HFF-Myc (cell line): ENCODE data around the gene CCNY.

Experiments used
- DNase-seq: peaks from one replicate; pipeline ENCODE4 v3.0.0-alpha.2; 2011; ENCODE audit warnings: low read depth; ENCODE audit errors: extremely low read depth
- H3K4me3 ChIP-seq: replicated peaks from 2 replicates; pipeline ENCODE4 v1.5.1; 2011; ENCODE audit warnings: low read depth, mild to moderate bottlenecking, control low read depth, low read length
- TF ChIP-seq, protein P1 (sequence below): IDR thresholded peaks from 2 replicates; pipeline ENCODE4 v1.5.1; 2012; ENCODE audit warnings: mild to moderate bottlenecking, low read depth, low read length, control low read depth; ENCODE audit errors: missing control alignments

CCNY gene

DNA sequence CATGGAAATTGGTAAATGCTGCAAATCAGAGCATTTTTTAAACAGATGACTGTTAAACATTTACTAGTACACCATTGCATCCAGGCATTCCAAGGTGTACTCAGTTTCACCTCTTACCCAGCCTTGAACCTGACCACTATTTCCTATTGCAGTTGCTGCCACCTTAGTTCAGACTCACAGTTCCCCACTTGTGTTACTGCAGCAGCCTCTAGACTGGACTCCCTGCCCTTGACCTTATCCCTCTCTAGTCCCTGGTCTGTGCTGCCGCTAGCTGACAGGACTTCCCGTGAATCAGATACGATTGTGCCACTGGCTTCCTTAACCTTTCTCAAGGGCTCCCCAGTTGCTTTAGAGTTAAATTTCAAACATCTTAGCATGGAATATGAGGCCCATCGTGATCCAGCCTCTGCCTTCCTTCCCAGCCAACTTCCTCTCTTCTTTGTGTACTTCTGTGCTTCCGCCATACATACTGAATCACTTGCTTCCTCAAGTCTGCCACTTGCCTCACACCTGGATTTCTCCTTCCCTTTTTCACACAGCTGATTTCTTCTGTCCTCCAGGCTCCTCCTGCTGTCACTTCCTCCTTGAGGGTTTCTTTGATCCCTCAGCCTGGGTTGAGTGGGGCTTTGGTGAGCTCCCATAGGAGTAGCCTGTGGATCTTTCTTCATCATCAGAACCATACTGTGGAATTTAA, 150.1 kb downstream of the CCNY start:
- H3K4me3 ChIP-seq, result no peak overlapping the region
- TF ChIP-seq, protein P1, sequence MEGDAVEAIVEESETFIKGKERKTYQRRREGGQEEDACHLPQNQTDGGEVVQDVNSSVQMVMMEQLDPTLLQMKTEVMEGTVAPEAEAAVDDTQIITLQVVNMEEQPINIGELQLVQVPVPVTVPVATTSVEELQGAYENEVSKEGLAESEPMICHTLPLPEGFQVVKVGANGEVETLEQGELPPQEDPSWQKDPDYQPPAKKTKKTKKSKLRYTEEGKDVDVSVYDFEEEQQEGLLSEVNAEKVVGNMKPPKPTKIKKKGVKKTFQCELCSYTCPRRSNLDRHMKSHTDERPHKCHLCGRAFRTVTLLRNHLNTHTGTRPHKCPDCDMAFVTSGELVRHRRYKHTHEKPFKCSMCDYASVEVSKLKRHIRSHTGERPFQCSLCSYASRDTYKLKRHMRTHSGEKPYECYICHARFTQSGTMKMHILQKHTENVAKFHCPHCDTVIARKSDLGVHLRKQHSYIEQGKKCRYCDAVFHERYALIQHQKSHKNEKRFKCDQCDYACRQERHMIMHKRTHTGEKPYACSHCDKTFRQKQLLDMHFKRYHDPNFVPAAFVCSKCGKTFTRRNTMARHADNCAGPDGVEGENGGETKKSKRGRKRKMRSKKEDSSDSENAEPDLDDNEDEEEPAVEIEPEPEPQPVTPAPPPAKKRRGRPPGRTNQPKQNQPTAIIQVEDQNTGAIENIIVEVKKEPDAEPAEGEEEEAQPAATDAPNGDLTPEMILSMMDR, result no peak
- no peak for DNase-seq

DNA sequence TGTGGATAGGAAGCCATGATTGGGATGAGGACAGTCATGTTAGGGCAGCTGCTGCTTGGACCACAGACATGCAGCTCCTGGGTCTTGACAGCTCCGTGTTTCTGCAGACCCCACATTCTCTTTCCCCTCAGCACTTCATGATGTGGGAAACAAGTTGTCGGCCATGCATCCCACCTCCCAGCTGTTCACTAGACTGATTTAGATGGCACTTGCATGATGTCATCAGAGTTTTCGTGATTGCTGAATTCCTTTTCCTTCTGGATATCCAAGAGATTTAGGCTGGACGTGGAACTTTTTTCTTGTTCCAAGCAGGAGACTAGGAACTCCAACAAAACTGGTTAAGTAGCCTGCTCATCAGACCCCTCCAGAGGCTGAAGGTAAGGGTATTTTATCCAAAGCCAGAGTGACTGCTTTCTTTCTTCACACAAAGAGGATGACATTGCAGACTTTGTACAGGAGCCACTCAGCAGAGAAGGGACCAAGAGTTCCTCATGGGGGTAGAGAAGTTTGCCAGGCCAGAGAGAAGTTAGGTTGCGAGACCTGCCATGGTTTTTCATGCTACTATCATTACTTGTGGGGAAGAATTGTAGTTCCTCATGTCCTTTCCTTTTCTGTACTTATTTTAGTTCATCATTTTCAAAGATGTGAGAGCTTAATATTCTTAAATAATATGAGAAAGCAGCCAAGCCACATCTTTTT, 151.2 kb downstream of the CCNY start:
- TF ChIP-seq, protein P1, result no peak
- no peak overlapping the region for H3K4me3 ChIP-seq
- no peak for DNase-seq

DNA sequence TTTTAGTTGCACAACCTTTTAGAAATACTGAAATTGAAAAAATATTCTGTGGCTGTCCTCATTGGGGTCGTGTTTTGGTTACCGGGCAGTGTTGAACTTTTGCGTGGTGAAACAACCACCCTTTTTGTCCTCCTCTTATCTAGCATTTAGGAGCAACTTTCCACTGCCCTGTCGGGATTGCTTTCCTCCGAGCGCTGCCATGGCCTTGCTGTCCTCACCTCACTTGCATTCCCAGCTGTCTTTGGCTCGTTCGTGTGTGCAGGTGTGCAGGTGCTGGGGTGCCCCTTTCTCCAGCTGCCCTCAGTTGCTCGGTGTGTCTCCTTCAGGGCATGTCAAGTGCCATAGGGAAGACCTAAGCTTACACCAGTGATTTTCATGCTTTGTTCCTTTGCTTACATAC, 151.9 kb downstream of the CCNY start:
- no peak for DNase-seq
- H3K4me3 ChIP-seq, result no peak overlapping the region
- TF ChIP-seq, protein P1, result no peak

DNA sequence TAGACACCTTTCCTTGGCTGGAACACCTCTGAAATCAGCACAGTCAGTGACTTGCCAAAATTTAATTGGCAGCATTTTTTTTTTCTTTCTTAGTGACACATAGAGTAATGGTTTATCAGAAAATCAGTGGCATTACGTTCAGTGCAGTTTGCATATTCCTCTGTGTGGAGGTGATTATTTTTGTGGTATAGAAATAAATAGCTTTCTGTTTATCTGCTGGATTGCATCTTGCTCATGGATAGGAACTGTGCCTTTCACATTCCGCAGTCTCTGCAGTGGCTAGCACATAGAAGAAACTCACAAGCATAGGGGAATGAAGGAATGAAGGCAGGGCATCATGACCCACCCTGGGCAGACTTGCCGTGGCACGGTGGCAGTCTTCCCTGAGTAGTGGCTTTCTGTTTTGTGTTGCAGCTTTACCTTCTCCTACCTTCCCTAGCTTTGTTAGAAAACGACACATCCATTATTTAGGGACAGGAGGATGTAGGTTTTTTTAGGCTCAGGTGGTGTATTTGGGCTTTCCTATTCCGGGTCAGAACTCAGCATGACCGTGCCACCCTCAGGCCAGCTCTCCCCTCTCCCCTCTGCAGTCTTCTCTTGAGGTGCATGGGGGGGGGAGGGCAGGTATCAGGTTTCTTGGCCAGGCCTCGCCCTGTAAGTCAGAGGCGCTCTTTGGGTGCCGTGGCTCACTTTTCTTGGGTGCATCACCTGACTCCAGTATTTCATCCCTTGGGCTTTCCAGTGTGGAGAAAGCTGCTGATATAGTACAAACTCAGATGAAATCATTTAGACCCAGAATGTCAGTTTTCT, 156.3 kb downstream of the CCNY start:
- no peak for DNase-seq
- TF ChIP-seq, protein P1, result no peak
- H3K4me3 ChIP-seq, result no peak overlapping the region

DNA sequence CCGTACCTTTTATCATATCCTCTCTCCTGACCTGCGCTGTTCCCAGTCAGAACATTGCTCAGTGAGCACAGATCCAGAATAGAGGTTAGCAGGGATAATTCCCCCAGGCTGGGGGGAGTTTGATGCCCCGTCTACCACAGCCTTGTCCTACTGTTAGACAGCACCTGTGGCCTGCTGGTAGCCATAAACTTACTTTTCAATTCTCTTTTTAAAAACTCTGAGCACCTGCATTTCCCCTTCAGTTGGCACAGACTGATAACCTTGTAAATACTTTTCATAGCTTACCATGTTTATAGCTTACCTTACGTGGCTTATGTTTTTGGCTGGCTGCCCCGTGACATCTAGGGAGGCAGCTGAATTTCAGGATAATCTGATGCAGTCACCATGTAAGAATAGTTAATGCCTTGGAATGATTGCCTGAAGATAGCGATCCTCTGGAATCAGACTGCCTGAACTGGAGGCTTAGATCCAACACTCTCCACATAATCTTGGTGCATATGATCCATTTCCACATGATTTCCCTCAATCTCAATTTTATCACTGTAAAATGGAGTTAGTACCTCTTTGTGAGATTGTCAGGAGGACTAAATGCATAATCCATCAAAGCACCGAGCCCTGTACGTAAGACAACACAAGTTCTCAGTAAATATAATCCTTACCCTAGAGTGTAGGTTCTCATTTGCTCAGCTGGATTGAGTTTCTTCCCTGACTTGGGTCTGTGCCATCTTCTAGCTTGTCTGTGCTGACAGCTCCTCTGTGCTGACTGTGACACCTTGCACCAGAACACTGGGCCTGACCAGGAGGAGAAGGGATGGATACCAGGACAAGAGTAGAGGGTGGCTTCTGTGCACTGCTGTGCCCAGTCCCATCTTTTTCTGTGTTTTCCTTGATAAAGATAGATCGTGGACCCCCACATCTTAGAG, 157.1 kb downstream of the CCNY start:
- no peak for DNase-seq
- TF ChIP-seq, protein P1, result no peak
- H3K4me3 ChIP-seq, result no peak overlapping the region

DNA sequence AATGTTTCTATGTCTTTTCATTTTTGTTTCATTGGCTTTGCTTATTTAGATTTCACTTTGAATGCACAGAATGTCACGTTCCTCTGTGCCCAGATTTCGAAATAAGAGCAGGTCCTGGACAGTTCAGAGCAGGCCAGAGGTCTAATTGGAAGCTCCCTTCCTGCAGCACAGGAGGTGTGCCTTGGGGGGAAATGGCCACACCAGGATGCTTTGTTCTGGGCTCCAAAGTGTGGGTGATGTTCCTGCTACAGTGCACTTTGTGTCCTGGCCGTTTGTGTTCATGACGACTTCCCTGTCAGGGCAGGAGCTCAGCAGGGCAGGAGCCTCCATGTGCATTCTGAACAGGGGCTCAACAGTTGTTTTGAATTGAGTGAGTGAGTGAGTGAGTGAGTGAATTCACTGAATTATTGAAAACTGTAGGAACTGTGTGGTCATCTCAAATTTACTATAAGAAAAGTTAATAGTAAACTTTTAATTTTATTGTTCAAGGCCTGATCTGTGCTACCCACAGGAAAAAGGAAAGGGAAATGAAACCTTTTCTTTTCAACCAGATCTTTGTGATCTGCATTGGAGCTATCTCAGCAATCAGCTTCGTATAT, 159.3 kb downstream of the CCNY start:
- no peak for DNase-seq
- TF ChIP-seq, protein P1, result no peak

More for the DNA sequence above, 159.3 kb downstream of the CCNY start:
- no peak overlapping the region for H3K4me3 ChIP-seq
